ENCODE results near the gene CCNG2. TPM values are rescaled to one million over a fixed set of nuclear protein-coding genes. Genes with fewer than 3 reads are reported as not detected.
A peak's percentile ranks its signal among the peaks of the same experiment; 100 is the strongest.

The CCNG2 gene
- total and polyA plus RNA-seq, 2 of the 4 experiments (the other 2 are of a cell fraction), result 11.3 to 14.9 TPM

DNA sequence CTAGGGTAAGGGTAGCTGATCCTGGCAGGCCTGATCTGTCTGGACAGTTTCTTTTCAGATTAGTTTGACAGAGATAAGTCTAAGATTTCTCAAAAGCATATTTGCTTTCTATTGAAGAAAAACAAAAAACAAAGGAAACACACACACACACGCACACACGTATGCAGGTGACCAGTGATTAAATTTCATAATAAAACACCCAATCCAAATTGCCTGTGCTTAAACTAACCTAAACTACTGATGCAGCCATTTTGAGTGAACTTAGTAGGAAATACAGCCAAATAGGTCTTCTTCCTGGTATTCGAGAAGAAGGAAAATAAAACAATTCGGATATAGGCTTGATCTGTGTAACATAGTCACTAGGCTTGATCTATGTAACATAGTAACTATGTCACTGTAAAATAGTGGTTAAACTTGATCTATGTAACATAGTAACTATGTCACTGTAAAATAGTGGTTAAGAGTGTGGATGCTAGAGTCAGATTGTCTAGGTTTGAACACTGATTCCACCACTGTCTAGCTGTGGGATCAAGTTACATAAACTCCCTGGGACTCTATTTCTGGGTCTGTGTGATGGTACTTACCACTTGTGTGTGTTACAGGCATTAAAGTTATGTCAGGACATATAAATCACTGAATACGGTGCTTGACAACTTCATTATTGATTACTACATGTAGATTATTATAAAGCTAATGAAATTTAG lies 9.8 kb upstream of the CCNG2 start:
- DNase-seq (peak; percentile 18), ATAC-seq (ENCODE audit: low read depth) (no peak)
- Histone ChIP-seq H2BK20ac (ENCODE audit: low read depth, low read length) (no peak overlapping the region), H2AFZ (replicated peaks; ENCODE audit: low read length, poor library complexity) (no peak overlapping the region), H4K8ac (ENCODE audit: low read depth in 2 of 2, low read length in 2 of 2) (no peak overlapping the region), H3K4me3 (ENCODE audit: insufficient read depth, low read depth, low read length) (no peak overlapping the region), H3K14ac (replicated peaks; ENCODE audit: low read depth, low read length) (no peak overlapping the region), H2AK5ac (ENCODE audit: low read depth, low read length) (no peak overlapping the region), H2BK15ac (ENCODE audit: low read depth, low read length) (no peak overlapping the region), H3K9ac (ENCODE audit: low read depth, low read length) (no peak overlapping the region), H4K5ac (ENCODE audit: low read depth, low read length) (no peak overlapping the region), H3K27ac (ENCODE audit: insufficient read depth, low read length) (no peak overlapping the region), H3K36me3 (ENCODE audit: control insufficient read depth, insufficient read depth, low read length) (no peaks in the 10 kb centered on the region), H4K91ac (ENCODE audit: insufficient read depth, low read depth, low read length) (no peak overlapping the region), H3K79me1 (ENCODE audit: low read depth in 1 of 2, low read length in 2 of 2) (no peaks in the 10 kb centered on the region), H3K4me1 (ENCODE audit: control insufficient read depth, insufficient read depth, low read length) (no peaks in the 10 kb centered on the region), H3K9me1 (ENCODE audit: insufficient read depth, low read length) (no peaks in the 10 kb centered on the region), H3K23ac (ENCODE audit: low read depth, low read length) (no peak overlapping the region), H3K56ac (ENCODE audit: extremely low read depth, insufficient read depth, low read length) (no peak overlapping the region; the same call in 1 of the 2 replicates), H3K4me2 (ENCODE audit: low read depth, low read length) (no peak overlapping the region), H3K18ac (ENCODE audit: low read depth, low read length) (no peak overlapping the region), H2BK120ac (ENCODE audit: low read depth, low read length) (no peak overlapping the region), H3K27me3 (ENCODE audit: control insufficient read depth, insufficient read depth, low read length) (peaks cover 7% of the 10 kb centered on the region), H4K20me1 (ENCODE audit: insufficient read depth, low read length) (no peaks in the 10 kb centered on the region), H2BK5ac (ENCODE audit: low read depth, low read length, poor library complexity, severe bottlenecking) (no peak overlapping the region), H2AK9ac (replicated peaks; ENCODE audit: low read depth, low read length, poor library complexity) (no peak overlapping the region), H3K4ac (ENCODE audit: low read depth, low read length) (no peak overlapping the region), H3K9me3 (ENCODE audit: control insufficient read depth, insufficient read depth, low read length) (no peaks in the 10 kb centered on the region)
- ChIA-PET CTCF (interaction anchor here (1.1 to 1.4 kb wide), 2 partner anchors 52 to 56 kb away, joined by 4 read pairs; no protein-coding TSS in a partner anchor), POLR2A (ENCODE audit: unreplicated experiment) (no interaction called here)
- intact Hi-C loops (cut with micrococcal nuclease) (no loop called here), in situ Hi-C loops (cut with MboI; ENCODE audit: low sequenced_read_pairs) (no loop called here), dilution Hi-C loops (cut with HindIII; ENCODE audit: low sequenced_read_pairs, unreplicated experiment) (no loop called here)
- BruUV-seq (replicated peaks), result no TSS peak
- WGBS, 2 experiments (ENCODE audit: extremely low coverage in 2 of 2, insufficient read length in 1 of 2), result no CpG with 5 or more reads among the region's 5 CpGs
- no peak for TF ChIP-seq MAZ (IDR thresholded peaks at IDR 0.05; ENCODE audit: borderline replicate concordance, low read depth, low read length)

All from IMR-90 (cell line).